ENCODE measurements around the gene SLU7. TPM values are rescaled to one million over a fixed set of nuclear protein-coding genes. Genes with fewer than 3 reads are reported as not detected.
A peak's percentile ranks its signal among the peaks of the same experiment; 100 is the strongest.

Gene SLU7
- polyA plus RNA-seq (2013, experiment 1 of 2; ENCODE audit: insufficient read length) = 30.9 TPM
- 38.0 TPM for polyA plus RNA-seq (2013, experiment 2 of 2; ENCODE audit: insufficient read length)

GRCh38 chr5:160418561-160419457, at the start of gene SLU7:
Gene SLU7 (minus strand): TSS chr5:160419081. CDS start chr5:160415294, 3,787 bp downstream.
- DNase-seq = peak; percentile 97

GRCh38 chr5:160468363-160468975, 49.6 kb upstream of the SLU7 start:
- DNase-seq = no peak

- DNase-seq = peak; percentile 78
These were observed 48.9 kb upstream of the SLU7 start for GRCh38 chr5:160467555-160468362.

GRCh38 chr5:160466889-160467554, 48.1 kb upstream of the SLU7 start:
- DNase-seq = no peak

GRCh38 chr5:160466116-160466515, 47.2 kb upstream of the SLU7 start:
- no peak for DNase-seq

- DNase-seq = no peak
These were observed 45.6 kb upstream of the SLU7 start for GRCh38 chr5:160464466-160464797.

- peak; percentile 54 for DNase-seq
These were observed 45.0 kb upstream of the SLU7 start for GRCh38 chr5:160463740-160464465.

- DNase-seq = no peak
These were observed 44.3 kb upstream of the SLU7 start for GRCh38 chr5:160463227-160463626.

- no peak for DNase-seq
These were observed 43.3 kb upstream of the SLU7 start for GRCh38 chr5:160462167-160462566.

GRCh38 chr5:160461378-160461777, 42.5 kb upstream of the SLU7 start:
- no peak for DNase-seq

- no peak for DNase-seq
These were observed 41.6 kb upstream of the SLU7 start for GRCh38 chr5:160460377-160461049.

GRCh38 chr5:160458806-160459800, 40.2 kb upstream of the SLU7 start:
- no peak for DNase-seq

- no peak for DNase-seq
These were observed 38.4 kb upstream of the SLU7 start for GRCh38 chr5:160457252-160457651.

GRCh38 chr5:160456480-160457177, 37.7 kb upstream of the SLU7 start:
- no peak for DNase-seq

- no peak for DNase-seq
These were observed 36.7 kb upstream of the SLU7 start for GRCh38 chr5:160455600-160455999.

GRCh38 chr5:160453751-160454150, 34.9 kb upstream of the SLU7 start:
- no peak for DNase-seq

GRCh38 chr5:160452795-160453194, 33.9 kb upstream of the SLU7 start:
- DNase-seq = no peak

- DNase-seq = no peak
These were observed 33.2 kb upstream of the SLU7 start for GRCh38 chr5:160452036-160452435.

- DNase-seq = no peak
These were observed 32.4 kb upstream of the SLU7 start for GRCh38 chr5:160451281-160451680.

All from fibroblast of skin of scalp (primary cell).